ENCODE measurements around the gene AGBL1. TPM values are rescaled to one million over a fixed set of nuclear protein-coding genes. Genes with fewer than 3 reads are reported as not detected.

AGBL1 gene
- total and polyA plus RNA-seq, 2 experiments from 2014 or later, result 0.06 to 0.11 TPM

DNA sequence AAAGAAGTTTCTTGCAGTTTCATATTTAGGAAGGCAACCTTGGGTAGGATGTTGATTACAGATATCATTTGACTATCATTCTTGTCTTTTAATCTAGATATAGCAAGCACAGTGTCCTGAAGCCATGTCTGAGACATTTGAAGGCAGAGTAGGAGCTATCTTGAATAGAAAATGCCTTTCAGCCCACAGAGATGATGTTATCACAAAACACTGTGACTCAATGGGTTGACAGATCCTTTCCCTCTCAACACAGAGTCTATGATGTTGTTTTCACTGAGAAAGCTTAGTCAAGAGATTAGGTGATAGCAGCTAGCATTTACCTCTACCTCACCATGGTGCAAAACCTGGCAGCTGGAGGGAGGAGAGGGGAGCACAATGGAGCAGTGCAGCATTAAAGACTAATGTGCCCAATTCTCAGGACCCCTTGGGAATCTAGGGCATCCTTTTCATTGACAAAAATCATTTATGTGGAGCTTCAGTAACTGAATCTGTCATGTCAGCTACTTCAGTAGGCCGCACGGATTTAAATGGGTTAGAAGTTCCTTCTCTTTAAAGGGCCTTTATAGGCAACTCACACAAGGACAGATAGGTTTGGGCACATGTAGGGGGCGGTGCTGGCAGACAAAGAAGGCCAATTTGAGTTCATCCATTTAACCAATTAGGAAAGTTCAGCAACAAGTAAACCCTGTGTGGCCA lies 121.8 kb downstream of the AGBL1 start:
- DNase-seq (ENCODE audit: low read depth in 1 of 2, low spot score in 1 of 2), result no peak
- TF ChIP-seq, protein P1, sequence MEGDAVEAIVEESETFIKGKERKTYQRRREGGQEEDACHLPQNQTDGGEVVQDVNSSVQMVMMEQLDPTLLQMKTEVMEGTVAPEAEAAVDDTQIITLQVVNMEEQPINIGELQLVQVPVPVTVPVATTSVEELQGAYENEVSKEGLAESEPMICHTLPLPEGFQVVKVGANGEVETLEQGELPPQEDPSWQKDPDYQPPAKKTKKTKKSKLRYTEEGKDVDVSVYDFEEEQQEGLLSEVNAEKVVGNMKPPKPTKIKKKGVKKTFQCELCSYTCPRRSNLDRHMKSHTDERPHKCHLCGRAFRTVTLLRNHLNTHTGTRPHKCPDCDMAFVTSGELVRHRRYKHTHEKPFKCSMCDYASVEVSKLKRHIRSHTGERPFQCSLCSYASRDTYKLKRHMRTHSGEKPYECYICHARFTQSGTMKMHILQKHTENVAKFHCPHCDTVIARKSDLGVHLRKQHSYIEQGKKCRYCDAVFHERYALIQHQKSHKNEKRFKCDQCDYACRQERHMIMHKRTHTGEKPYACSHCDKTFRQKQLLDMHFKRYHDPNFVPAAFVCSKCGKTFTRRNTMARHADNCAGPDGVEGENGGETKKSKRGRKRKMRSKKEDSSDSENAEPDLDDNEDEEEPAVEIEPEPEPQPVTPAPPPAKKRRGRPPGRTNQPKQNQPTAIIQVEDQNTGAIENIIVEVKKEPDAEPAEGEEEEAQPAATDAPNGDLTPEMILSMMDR (IDR thresholded peaks at IDR 0.05; ENCODE audit: low read depth, low read length), result no peak
- Histone ChIP-seq H3K9me3 (ENCODE audit: low read depth) (no peaks in the 10 kb centered on the region), H3K4me1 (ENCODE audit: low read depth) (no peaks in the 10 kb centered on the region), H3K4me3 (no peak overlapping the region), H3K27ac (no peak overlapping the region), H3K27me3 (no peaks in the 10 kb centered on the region), H3K36me3 (no peaks in the 10 kb centered on the region)

DNA sequence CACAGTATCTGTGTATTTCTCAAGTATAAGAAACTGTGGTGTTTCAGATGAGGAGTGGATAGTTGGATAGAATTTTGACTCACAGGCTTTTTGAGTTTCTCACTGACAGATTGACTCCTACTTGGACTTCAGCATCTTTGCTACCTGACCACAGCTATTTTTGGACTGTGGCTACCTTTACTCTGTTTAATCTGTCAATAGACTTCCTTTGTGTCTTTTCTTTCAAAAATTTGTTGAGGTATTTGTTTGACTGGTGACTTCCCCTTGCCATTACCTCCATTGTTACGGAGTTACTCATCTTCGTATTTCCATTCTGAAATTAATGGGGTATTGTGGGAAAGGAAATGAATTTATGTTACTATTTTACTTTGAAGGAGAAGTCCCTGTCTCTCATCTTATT lies 123.8 kb downstream of the AGBL1 start:
- Histone ChIP-seq H3K4me1 (ENCODE audit: low read depth) (no peaks in the 10 kb centered on the region), H3K36me3 (no peaks in the 10 kb centered on the region), H3K27me3 (no peaks in the 10 kb centered on the region), H3K9me3 (ENCODE audit: low read depth) (no peaks in the 10 kb centered on the region), H3K4me3 (no peak overlapping the region), H3K27ac (no peak overlapping the region)
- DNase-seq (ENCODE audit: low read depth in 1 of 2, low spot score in 1 of 2), result no peak
- TF ChIP-seq, protein P1 (IDR thresholded peaks at IDR 0.05; ENCODE audit: low read depth, low read length), result no peak

DNA sequence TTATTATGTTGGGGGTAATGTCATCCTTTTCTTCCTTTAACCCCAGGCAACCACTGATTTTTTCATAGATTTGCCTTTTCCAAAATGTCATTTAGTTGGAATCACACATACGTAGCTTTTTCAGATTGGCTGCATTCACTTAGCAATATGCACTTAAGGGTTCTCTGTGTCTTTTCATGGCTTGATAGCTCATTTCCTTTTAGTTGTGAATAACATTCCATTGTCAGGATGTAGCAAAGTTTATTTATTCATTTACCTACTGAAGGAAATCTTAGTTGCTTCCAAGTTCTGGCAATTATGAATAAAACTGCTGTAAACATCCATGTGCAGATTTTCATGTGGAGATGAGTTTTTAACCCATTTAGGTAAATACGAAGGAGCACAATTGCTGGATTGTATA lies 125.4 kb downstream of the AGBL1 start:
- H3K27ac ChIP-seq, result no peak overlapping the region
- no peaks in the 10 kb centered on the region for H3K36me3 ChIP-seq
- no peak for DNase-seq (ENCODE audit: low read depth in 1 of 2, low spot score in 1 of 2)
- no peaks in the 10 kb centered on the region for H3K9me3 ChIP-seq (ENCODE audit: low read depth)
- H3K4me1 ChIP-seq (ENCODE audit: low read depth), result no peaks in the 10 kb centered on the region
- TF ChIP-seq, protein P1 (IDR thresholded peaks at IDR 0.05; ENCODE audit: low read depth, low read length), result no peak
- H3K27me3 ChIP-seq, result no peaks in the 10 kb centered on the region
- no peak overlapping the region for H3K4me3 ChIP-seq

DNA sequence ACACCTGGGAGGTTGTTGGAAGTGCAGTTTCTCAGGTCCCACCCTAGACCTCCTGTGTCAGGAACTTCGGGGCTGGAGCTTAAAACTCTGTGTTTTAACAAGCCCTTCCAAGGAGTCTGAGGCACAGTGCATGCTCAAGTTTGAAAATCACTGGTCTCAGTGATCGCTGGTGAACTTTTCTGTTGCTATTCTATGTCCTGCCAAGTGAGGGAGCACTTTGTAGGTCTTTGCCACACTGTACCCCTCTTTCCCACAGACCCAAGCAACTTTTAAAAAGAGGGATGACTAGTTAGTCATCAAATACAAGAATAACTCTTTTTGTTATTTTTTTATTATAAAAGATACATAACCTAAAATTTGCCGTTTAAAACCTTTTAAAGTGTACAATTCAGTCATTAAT lies 133.7 kb downstream of the AGBL1 start:
- Histone ChIP-seq H3K27ac (no peak overlapping the region), H3K9me3 (ENCODE audit: low read depth) (no peaks in the 10 kb centered on the region), H3K4me3 (no peak overlapping the region), H3K27me3 (no peaks in the 10 kb centered on the region), H3K36me3 (no peaks in the 10 kb centered on the region), H3K4me1 (ENCODE audit: low read depth) (no peaks in the 10 kb centered on the region)
- TF ChIP-seq, protein P1 (IDR thresholded peaks at IDR 0.05; ENCODE audit: low read depth, low read length), result no peak
- no peak for DNase-seq (ENCODE audit: low read depth in 1 of 2, low spot score in 1 of 2)

DNA sequence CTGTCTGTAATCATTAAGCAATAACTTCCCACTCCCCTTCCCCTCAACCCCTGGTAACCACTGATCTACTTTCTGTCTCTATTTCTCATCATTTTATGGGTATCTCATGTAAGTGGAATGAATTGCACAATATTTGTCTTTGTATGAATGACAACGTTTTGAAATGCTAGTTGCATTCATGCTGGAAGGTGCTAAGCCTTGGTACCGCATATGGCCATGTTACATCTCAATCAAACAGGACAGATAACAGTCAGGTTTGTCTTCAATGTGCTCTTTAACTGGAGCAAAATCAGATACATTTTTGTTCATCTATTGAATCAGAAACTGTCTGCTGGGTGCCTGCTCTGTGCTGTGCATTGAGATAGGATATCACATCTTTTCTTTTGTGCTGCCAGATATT lies 134.2 kb downstream of the AGBL1 start:
- DNase-seq (ENCODE audit: low read depth in 1 of 2, low spot score in 1 of 2), result no peak
- Histone ChIP-seq H3K4me3 (no peak overlapping the region), H3K27ac (no peak overlapping the region), H3K36me3 (no peaks in the 10 kb centered on the region), H3K4me1 (ENCODE audit: low read depth) (no peaks in the 10 kb centered on the region), H3K27me3 (no peaks in the 10 kb centered on the region), H3K9me3 (ENCODE audit: low read depth) (no peaks in the 10 kb centered on the region)
- TF ChIP-seq, protein P1 (IDR thresholded peaks at IDR 0.05; ENCODE audit: low read depth, low read length), result no peak

Measured in cardiac muscle cell (in vitro differentiated cells and primary cell).